GF-D8 (cell line): ENCODE results near the gene DYRK1B.
"Not testable (repeated sequence)": the region's sequence is repeated elsewhere in the genome, so short reads cannot be mapped to it uniquely, and the experiment has no call there.

Experiments
- DNase-seq: peaks from one replicate; lab custom pipeline; 2025; lab: John Stamatoyannopoulos, UW

DYRK1B gene

GRCh38 chr19:39830847-39831246, 3.1 kb downstream of the DYRK1B start:
- DNase-seq, result no peak

GRCh38 chr19:39830406-39830805, 3.6 kb downstream of the DYRK1B start:
- no peak for DNase-seq

GRCh38 chr19:39829702-39830275, 4.2 kb downstream of the DYRK1B start:
- no peak for DNase-seq

GRCh38 chr19:39828654-39829032, 5.3 kb downstream of the DYRK1B start:
- DNase-seq, result no peak

- no peak for DNase-seq
Observed at GRCh38 chr19:39828015-39828653, 5.8 kb downstream of the DYRK1B start.

DNA sequence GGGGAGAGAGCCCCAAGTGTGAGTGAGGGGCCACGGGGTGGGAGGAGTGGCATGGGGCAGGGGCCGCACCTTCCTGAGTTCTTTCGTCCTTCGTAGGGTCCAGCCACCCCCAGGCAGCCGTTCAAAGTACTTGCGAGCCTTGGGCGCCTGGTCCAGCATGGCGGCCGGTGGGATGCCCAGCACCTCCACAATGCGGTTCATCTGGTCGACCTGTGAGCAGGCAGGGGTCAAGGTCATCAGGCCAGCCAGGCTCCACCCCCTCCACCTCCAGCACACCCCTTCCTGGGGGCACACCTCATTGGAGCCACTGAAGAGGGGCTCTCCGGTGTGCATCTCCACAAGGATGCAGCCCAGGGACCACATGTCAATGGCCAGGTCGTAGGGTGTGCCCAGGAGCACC, 6.7 kb downstream of the DYRK1B start:
- no peak for DNase-seq

DNA sequence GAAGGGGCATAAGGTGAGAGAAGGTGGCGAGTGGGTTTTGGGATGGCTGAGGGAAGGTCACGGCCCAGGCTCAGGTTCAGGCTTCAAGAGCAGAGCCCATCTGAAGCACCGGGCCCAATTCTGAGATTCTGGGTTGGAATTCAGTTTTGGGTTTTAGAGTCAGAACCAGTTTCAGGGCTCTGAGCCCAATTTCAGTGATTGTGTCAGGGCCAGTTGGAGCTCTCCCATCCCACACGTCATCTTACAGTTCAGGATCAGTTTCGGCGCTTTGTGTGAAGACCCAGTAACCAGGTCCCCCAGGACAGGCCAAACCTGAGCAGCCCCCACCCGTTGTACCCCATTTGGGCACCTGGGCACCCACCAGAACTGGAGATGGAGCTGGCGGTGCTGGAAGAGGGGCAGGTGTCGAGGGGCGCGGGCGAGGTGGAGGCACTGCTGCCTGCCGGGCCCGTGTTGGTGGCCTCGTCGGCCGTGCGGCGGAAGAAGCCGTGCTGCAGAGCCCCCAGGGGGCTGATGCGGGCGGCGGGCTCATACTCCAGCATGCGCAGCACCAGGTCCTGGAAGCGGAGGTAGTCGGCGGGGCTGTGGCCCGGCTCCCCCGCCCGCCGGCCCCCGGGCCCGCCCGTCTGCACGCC, 7.5 kb downstream of the DYRK1B start:
- DNase-seq, result no peak

DNA sequence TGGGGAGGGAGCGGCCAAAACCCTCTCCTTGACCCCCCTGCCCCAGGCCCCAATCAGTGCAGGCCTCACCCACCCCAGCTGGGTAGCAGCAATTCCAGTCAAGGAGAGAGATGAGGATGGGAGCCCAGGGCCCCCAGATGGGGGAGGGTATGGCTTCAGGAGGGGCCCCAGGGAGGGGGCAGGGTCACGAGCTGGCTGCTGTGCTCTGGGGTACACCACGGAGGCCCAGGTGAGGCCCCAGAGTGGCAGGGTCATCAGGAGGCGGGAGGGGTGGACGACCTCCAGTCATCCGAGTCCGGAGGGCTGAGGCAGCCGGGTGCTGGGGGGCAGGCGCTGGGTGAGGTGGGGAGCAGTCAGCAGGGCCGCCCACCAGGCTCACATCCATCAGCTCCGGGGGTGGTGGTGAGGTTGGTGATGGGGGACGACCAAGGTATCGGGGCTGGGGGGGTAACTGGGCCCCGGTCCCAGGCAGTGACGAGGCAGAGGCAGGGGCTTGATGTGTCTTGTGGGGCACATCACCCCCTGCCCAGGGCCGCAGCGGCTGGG, 8.4 kb downstream of the DYRK1B start:
- DNase-seq, result no peak

DNA sequence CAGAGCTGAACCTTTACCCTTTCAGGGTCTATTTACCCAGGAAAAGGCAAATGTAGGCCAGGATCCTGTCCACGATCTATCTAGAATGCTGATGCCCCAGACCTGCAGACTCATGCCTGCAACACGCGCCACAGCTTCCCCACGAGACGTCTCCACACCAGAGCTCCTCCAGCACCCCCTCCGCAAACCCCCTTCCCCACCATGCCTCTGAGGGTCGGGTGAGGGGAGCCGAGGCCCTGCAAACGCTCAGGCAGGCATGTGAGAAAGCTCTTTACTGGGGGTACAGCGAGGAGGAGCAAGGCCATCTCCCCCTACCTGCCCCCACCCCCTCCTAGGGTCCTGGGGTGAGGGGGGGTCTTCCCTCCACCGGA, 8.9 kb downstream of the DYRK1B start:
- DNase-seq, result no peak

- no peak for DNase-seq
Observed at GRCh38 chr19:39824143-39825092, 9.5 kb downstream of the DYRK1B start.

DNA sequence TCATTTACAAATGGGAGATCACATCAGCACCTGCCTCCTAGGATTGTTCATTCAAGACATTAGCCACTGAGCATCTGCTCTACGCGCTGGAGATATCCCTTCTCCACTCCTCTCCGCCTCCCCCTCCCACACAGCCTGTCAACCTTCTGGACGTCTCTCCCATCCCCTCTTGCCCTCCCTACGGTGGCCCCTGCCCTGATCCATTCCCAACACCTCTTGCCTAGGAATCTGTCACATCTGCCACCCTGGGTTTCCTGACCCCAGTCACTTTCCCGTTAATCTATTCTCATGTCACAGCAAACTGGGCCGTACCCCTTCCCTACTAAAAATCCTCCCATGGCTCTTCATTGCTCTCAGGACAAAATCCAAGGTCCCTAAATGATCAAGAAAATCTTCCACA, 10.3 kb downstream of the DYRK1B start:
- DNase-seq, result no peak

DNA sequence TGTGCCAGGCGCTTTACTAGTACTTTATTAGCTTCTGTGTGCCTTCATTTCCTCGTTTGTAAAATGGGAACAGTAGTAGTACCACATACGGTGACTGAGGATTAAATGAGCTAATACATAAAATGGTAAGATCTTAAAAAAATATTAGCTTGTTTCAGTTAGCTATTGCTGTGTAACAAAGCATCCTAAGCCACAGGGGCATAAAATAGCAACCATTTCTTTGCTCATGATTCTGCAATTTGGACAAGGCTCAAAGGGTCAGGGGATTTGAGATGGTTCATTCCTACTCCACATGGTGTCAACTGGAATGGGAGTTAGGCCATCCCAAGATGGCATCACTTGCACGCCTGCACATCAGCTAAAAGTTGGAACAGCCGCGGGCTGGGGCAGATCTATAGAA, 13.3 kb downstream of the DYRK1B start:
- DNase-seq, result no peak

- DNase-seq, result no peak
Observed at GRCh38 chr19:39819786-39820185, 14.2 kb downstream of the DYRK1B start.

DNA sequence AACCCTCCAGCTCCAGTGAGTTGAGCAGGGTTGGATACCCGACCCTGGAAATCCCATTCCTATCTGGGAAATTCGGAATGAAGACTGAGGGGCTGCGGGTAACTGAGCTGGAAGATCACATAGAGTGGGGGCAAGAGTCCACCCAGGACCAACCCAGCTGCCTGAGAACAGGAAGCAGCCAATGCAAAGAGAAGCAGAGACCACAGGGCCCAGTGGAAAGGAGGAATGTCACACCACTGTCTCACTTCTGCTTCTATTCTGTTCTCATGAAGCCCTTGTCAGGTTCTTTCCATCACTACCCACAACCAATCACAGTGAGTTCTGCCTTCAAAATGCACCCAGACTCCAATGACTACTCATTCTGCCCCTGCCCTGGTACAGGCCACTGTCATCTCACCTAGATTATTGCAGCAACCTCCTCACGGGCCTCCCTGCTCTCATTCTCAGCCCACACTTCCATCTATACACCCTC, 15.3 kb downstream of the DYRK1B start:
- no peak for DNase-seq

DNA sequence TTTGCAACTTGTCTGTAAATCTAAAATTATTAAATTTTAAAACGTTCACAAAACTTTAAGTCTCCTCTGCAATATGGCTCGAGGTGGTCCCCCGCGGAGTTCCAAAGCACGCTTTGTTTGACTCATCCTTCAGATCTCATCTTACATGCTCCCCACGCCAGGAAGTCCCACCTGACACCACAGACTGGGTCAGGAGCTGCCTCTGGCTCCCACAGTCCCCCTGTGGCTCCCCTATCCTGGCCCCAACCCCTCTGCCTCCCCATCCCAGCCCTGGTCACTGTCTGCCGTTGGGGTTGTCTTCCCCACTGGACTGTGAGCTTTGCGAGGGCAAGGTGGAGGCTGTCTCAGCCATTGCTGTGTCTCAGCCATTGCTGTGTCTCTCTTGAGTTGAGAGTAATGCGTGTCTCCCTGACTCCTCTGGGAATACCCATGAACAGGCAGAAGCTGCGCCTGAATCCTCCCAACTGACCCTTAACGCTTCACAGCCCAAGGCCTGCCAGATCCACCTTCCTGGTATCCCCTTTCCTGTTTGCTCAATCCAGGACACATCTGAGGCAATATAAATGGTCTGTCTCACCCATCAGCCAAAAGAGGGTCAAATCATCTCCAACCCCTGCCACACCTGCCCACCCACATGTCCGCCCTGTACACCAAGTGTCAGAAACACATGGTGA, 15.9 kb downstream of the DYRK1B start:
- DNase-seq, result no peak

- no peak for DNase-seq
Observed at GRCh38 chr19:39816287-39817048, 17.5 kb downstream of the DYRK1B start.

GRCh38 chr19:39814595-39814994, 19.4 kb downstream of the DYRK1B start:
- no peak for DNase-seq

GRCh38 chr19:39814111-39814510, 19.9 kb downstream of the DYRK1B start:
- DNase-seq, result not testable (repeated sequence)

DNA sequence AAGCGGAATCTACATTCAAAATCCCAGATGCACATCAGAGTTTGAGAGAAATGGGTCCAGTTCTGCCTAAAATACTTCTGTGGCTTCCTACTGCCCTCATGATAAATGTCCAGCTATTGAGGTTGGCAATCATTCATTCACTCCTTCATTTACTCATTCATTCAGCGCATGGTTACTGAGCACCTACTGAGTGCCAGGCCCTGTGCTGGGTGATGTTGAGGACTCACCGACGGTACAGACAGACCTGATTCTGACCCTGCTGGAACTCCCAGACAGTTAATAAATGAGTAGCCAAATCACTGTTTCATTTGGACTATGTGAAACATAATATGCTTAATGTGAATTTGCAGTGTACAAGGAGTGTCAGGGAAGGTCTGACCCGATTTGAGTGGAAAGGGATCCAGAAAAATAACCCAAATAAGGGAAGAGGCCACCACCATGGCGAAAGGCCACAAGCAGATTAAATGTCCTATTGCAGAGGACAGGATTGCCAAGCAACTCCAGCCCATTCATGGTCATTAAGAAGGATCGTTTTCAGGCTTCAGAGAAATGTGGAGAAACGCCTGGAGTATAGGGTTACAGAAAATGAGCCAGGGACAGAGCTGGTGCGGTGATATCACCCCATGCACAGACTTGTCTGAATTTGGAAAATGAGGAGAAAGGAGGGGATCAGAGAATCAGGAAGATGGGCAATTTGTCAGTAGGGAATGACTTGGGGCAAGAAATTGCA, 20.5 kb downstream of the DYRK1B start:
- no peak for DNase-seq

GRCh38 chr19:39811064-39811463, 22.9 kb downstream of the DYRK1B start:
- DNase-seq, result no peak
